GM12865 (cell line): ENCODE results near the gene HERC6.

ENCODE experiments used
- DNase-seq: peaks from one replicate; pipeline ENCODE4 v3.0.0; 2010; ENCODE audit warnings: low read depth
- H3K4me3 ChIP-seq: 2 replicates; pipeline ENCODE4 v1.5.1; 2011; ENCODE audit warnings: mild to moderate bottlenecking, low read depth, low read length, control low read depth
- CTCF ChIP-seq: IDR thresholded peaks from 2 replicates; pipeline ENCODE4 v1.5.1; 2011; ENCODE audit warnings: low read length, control low read depth, low read depth, inconsistent platforms; ENCODE audit not compliant: insufficient read depth; ENCODE audit errors: missing control alignments

Gene HERC6

DNA sequence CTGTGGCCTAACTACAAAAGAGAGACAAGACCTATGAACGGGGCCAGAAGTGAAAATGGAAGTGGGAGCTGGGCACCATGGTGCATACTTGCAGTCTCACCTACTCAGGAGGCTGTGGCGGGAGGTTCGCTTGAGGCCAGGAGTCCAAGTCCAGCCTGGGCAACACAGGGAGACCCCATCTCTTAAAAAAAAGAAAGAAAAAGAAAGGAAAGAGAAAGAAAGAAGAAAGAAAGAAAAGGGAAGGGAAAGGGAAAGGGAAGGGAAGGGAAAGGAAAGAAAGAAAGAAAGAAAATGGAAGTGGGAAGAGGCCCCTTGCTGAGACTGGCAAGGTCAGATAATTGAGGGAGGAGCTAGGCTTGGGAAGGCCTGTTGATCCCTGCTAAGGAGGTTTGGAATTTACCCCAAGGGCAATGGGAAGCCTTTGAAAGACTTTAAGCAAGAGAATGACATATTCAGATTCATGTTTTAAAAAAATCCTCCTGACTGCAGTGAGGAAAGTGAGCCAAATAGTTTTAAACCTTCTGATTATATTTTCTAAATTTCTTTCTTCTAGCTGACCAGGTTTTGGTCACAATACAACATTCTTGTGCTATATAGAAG lies 60.6 kb downstream of the HERC6 start:
- TF ChIP-seq CTCF = no peak
- no peak for DNase-seq
- H3K4me3 ChIP-seq = no peak overlapping the region

DNA sequence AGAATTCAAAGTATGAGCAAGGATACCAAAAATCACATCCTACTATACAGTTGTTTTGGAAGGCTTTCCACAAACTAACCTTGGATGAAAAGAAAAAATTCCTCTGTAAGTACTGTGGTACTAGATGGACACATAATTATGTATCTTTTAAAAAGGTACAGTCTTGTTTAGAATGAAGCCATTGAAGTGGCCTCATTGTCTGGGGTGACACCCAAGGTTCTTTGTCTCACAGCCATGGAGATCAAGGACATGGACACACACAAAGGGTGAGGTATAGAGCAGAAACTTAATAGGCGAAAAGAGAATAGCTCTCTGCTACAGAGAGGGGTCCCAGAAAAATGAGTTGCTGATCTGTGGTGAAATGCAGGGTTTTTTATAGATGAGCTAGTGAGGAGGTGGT lies 61.5 kb downstream of the HERC6 start:
- no peak for DNase-seq
- no peak for TF ChIP-seq CTCF
- no peak overlapping the region for H3K4me3 ChIP-seq

DNA sequence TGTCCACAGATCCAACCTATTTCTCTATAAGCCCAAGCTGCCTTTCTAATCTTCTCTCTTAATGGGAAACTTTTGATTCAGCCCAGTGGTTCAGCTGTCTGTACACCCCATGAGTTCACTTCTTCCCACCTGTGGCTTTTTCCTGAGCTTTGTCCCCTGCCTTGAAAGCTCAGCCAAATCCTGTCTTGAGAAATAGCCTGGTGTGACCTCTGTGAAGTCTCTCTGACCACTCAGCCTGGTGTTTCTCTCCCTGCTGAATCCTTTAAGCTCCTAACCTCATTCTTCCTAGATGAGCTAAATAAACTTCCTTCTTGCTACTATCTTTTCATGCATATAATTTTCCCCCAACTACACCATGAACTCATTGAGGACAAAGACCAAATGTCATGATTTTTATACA lies 63.0 kb downstream of the HERC6 start:
- no peak overlapping the region for H3K4me3 ChIP-seq
- DNase-seq = no peak
- no peak for TF ChIP-seq CTCF

DNA sequence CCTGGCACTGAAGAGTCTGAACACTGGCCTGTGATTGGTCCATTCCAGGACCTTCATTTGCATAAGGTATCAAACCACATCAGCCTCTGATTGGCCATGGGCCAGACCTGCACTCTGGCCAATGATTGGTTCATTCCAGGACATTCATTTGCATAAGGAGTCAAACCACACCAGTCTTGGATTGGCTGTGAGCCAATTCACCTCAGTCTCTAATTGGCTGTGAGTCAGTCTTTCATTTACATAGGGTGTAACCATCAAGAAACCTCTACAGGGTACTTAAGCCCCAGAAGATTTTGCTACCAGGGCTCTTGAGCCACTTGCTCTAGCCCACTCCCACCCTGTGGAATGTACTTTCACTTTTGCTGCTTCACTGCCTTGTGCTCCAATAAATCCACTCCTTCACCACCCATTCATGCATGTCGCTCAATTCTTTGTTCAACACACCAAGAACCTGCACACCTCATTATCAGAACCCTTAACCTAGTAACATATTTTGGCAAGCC lies 64.1 kb downstream of the HERC6 start:
- no peak for TF ChIP-seq CTCF
- DNase-seq = no peak
- H3K4me3 ChIP-seq = no peak overlapping the region

DNA sequence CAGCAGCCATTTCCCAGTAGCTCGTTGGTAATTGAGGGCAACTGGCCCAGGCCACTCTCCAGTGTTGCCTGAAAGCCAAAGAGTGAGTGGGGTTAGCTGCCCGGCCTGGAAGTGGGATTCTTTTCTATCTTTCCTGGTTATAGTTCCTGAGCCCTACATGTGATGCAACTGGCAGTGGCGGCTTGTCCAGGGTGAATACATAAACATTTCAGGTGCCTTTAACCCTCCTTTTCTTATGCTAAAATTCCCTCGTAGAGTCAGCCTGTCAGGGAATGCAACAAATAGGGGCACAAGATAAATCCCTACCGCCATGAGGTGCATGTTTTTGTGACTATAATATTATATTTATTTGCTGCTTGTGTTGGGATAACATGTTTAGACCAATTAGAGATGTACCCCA lies 64.8 kb downstream of the HERC6 start:
- TF ChIP-seq CTCF = no peak
- H3K4me3 ChIP-seq = no peak overlapping the region

DNA sequence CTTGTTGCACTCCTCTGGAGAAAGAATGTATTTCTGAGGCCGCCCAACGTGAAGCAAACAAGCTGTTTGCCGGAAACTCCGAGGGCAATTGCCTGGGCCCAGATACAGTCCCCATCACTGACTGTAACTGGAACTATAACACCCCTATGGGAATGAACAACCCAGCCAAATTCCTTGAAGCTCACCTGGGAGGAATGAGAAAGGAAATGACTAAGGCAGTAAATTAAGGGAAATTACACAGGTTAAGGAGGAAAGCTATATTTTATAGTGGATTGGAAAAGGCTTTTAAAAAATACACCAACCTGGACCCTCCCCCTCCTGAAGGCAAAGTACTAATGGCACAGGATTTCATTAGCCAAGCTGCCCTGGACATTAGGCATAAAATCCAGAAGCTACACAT lies 66.6 kb downstream of the HERC6 start:
- H3K4me3 ChIP-seq = no peak overlapping the region
- TF ChIP-seq CTCF = no peak
- no peak for DNase-seq

More for the DNA sequence above, 64.8 kb downstream of the HERC6 start:
- no peak for DNase-seq

GRCh38 chr4:88446124-88446523 lies 67.5 kb downstream of the HERC6 start:
- H3K4me3 ChIP-seq = no peak overlapping the region
- no peak for TF ChIP-seq CTCF
- no peak for DNase-seq
